Measurements from ENCODE around the gene HTT. TPM values are rescaled to one million over a fixed set of nuclear protein-coding genes. Genes with fewer than 3 reads are reported as not detected.

Gene HTT
- total RNA-seq, 4 donors from 2014 or later: 37.5 to 119 (median 48.7) TPM

DNA sequence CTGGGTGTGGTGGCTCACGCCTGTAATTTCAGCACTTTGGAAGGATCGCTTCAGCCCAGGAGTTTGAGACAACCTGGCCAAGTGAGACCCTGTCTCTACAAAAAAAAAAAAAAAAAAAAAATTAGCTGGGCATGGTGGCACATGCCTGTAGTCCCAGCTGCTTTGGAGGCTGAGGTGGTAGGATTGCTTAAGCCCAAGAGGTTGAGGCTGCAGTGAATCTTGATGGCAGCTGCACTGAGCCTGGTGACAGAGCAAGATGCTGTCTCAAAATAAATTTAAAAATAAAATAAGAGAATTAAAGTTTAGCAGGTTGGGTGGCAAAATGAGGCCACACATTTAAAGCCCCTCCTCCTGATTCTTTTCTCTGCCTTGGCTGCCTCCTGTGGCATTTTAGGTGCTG lies 47.1 kb downstream of the HTT start:
- Histone ChIP-seq H3K4me3 (no peak overlapping the region), H3K4me1 (peaks cover 4 to 37% (median 12%) of the 10 kb centered on the region in 3 donors), H3K36me3 (peaks cover 1 to 85% (median 12%) of the 10 kb centered on the region in 3 donors), H3K9me3 (no peaks in the 10 kb centered on the region), H3K27ac (peak overlapping the region; percentile 62 to 84 (median 74)), H3K27me3 (no peaks in the 10 kb centered on the region)
- WGBS, 2 donors: 90 to 95% methylated on average over 2 of the region's 2 CpGs
- no peak for DNase-seq
- no peak for TF ChIP-seq POLR2A (IDR thresholded peaks at IDR 0.05)
- TF ChIP-seq, protein P1, sequence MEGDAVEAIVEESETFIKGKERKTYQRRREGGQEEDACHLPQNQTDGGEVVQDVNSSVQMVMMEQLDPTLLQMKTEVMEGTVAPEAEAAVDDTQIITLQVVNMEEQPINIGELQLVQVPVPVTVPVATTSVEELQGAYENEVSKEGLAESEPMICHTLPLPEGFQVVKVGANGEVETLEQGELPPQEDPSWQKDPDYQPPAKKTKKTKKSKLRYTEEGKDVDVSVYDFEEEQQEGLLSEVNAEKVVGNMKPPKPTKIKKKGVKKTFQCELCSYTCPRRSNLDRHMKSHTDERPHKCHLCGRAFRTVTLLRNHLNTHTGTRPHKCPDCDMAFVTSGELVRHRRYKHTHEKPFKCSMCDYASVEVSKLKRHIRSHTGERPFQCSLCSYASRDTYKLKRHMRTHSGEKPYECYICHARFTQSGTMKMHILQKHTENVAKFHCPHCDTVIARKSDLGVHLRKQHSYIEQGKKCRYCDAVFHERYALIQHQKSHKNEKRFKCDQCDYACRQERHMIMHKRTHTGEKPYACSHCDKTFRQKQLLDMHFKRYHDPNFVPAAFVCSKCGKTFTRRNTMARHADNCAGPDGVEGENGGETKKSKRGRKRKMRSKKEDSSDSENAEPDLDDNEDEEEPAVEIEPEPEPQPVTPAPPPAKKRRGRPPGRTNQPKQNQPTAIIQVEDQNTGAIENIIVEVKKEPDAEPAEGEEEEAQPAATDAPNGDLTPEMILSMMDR (IDR thresholded peaks at IDR 0.05): no peak
- intact Hi-C loops (cut with DNase I): no loop called here

DNA sequence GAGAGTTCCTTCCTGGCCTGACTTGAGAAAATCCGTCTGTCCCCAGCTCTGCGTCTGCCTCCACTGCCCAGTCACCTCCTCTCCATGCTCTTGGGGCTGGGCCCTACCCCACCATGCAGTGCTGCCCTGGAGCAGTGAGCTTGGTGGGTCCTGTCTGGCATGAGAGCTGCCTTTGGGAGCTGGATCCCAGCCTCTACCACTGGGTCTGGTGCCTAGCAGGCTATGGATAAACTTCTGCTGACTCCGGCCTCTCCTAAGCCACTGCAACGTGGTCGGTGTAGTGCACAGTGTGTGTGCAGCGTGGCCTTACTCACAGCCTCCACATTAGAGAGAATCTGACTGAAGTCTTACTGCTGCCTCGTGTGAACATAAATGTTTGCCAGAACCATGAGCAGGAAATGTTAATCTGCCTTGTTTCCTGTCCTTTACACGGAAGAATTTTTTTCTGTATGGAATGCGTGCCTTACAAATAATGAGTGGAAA lies 47.6 kb downstream of the HTT start:
- TF ChIP-seq, protein P1 (IDR thresholded peaks at IDR 0.05): no peak
- no peak for TF ChIP-seq POLR2A (IDR thresholded peaks at IDR 0.05)
- Histone ChIP-seq H3K9me3 (no peaks in the 10 kb centered on the region), H3K4me3 (no peak overlapping the region), H3K27me3 (no peaks in the 10 kb centered on the region), H3K36me3 (peaks cover under 1 to 85% (median 13%) of the 10 kb centered on the region in 3 donors), H3K4me1 (peaks cover 4 to 36% (median 10%) of the 10 kb centered on the region in 3 donors), H3K27ac (peak overlapping the region; percentile 62 to 84 (median 74))
- DNase-seq: no peak
- WGBS, 2 donors: 53 to 79% methylated on average over 7 to 9 of the region's 9 CpGs
- intact Hi-C loops (cut with DNase I): no loop called here

DNA sequence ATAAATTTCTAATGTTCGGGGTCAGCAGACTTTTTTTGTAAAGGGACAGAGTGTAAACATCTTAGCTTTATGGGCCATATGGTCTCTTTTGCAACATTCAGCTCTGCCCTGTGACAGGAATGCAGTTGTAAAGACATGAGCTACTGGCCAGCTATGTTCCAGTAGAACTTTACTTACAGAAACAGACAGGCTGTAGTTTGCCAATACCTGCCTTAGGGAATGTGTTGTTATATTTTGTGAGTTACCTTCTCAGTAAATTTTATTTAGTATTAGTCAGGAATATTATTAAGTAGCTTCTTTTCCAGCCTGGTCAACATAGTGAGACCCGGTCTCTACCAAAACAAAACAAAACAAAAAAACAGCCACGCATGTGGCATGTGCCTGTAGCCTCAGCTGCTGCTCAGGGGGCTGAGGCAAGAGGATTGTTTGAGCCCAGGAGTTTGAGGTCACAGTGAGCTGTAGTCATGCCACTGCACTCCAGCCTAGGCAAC lies 48.7 kb downstream of the HTT start:
- H3K4me1 ChIP-seq: peaks cover 4 to 36% (median 10%) of the 10 kb centered on the region in 3 donors
- H3K4me3 ChIP-seq: no peak overlapping the region
- intact Hi-C loops (cut with DNase I): no loop called here
- H3K9me3 ChIP-seq: no peaks in the 10 kb centered on the region
- no peaks in the 10 kb centered on the region for H3K27me3 ChIP-seq
- 69 to 74% methylated on average over 3 of the region's 3 CpGs for WGBS, 2 donors
- peak overlapping the region in 3 of 4 donors; percentile 65 to 84 (median 83) for H3K27ac ChIP-seq
- DNase-seq: no peak
- no peak for TF ChIP-seq POLR2A (IDR thresholded peaks at IDR 0.05)
- TF ChIP-seq, protein P1 (IDR thresholded peaks at IDR 0.05): no peak
- H3K36me3 ChIP-seq: peaks cover 7 to 85% (median 11%) of the 10 kb centered on the region in 3 donors

DNA sequence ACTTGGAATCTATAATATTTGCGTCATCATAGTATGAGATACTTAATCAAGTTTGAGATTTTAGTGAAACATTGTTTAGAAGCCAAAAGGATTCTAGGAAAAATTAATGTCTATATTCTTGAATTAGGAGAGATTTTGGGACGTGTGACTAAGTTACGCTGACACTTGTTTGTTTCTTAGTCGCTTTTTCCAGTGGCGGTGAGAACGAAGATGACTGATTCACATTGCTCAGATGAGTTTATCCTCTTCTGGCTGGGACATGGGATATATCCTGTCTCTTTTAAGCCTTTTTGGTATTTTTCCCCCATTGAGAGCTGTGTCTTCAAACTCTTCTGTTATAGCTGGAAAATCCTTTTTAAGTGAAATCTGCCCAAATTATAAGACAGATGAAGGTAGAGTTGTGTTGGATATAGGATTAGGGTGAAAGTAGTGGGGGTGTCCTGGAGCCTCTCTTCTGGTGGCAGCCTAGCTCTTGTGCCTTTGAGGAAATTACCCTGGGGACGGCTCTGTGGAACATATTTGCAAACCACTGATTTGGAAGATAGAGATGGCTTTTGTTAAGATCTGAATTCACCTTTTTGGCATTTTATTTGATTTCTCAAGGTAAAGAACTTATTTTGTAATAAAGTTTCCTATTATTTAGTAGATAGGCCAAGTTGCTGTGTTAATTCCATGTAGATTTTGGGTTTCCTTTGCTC lies 49.7 kb downstream of the HTT start:
- intact Hi-C loops (cut with DNase I): no loop called here
- peak overlapping the region in 3 of 4 donors; percentile 65 to 84 (median 83) for H3K27ac ChIP-seq
- peaks cover 4 to 36% (median 10%) of the 10 kb centered on the region in 3 donors for H3K4me1 ChIP-seq
- peaks cover 7 to 85% (median 9%) of the 10 kb centered on the region in 3 donors for H3K36me3 ChIP-seq
- H3K4me3 ChIP-seq: no peak overlapping the region
- 74 to 83% methylated on average over 7 of the region's 7 CpGs for WGBS, 2 donors
- no peak for TF ChIP-seq POLR2A (IDR thresholded peaks at IDR 0.05)
- TF ChIP-seq, protein P1 (IDR thresholded peaks at IDR 0.05): no peak
- H3K9me3 ChIP-seq: no peaks in the 10 kb centered on the region
- no peaks in the 10 kb centered on the region for H3K27me3 ChIP-seq
- DNase-seq: no peak

DNA sequence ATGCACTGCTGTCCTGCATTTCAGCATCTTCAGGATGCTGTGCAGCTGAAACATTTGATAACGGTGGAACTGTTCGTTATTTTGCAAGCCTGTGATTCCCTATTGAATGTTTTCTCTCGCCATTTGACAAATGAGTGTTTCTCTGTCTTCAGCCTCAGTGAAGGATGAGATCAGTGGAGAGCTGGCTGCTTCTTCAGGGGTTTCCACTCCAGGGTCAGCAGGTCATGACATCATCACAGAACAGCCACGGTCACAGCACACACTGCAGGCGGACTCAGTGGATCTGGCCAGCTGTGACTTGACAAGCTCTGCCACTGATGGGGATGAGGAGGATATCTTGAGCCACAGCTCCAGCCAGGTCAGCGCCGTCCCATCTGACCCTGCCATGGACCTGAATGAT lies 52.6 kb downstream of the HTT start:
- DNase-seq: no peak
- 83 to 95% methylated on average over 4 to 6 of the region's 7 CpGs for WGBS, 2 donors
- peaks cover under 1 to 25% (median 2%) of the 10 kb centered on the region in 3 donors for H3K4me1 ChIP-seq
- TF ChIP-seq, protein P1 (IDR thresholded peaks at IDR 0.05): no peak
- no peak for TF ChIP-seq POLR2A (IDR thresholded peaks at IDR 0.05)
- H3K27ac ChIP-seq: no peak overlapping the region
- no peak overlapping the region for H3K4me3 ChIP-seq
- H3K36me3 ChIP-seq: peaks cover 9 to 85% (median 23%) of the 10 kb centered on the region in 3 donors
- intact Hi-C loops (cut with DNase I): no loop called here
- no peaks in the 10 kb centered on the region for H3K27me3 ChIP-seq
- H3K9me3 ChIP-seq: no peaks in the 10 kb centered on the region

All from esophagus squamous epithelium (tissue), 5 donors.